GM23248 (cell line): ENCODE measurements around the gene TARP.
"Not testable (repeated sequence)": the region's sequence is repeated elsewhere in the genome, so short reads cannot be mapped to it uniquely, and the experiment has no call there.

ENCODE experiments used
- DNase-seq: peaks from one replicate; pipeline ENCODE4 v3.0.0-alpha.2; 2015
- H2AFZ ChIP-seq: fragments of 200-600 bp; sonication (generic); 2 replicates; pipeline ENCODE4 v1.6.1; 2016; ENCODE audit warnings: antibody characterized with exemption
- H3F3A ChIP-seq: fragments of 200-600 bp; sonication (generic); 2 replicates; pipeline ENCODE4 v1.6.1; 2016; ENCODE audit warnings: mild to moderate bottlenecking, antibody characterized with exemption, mixed run types; ENCODE audit not compliant: insufficient read depth
- H3K27ac ChIP-seq: fragments of 200-600 bp; sonication (generic); 2 replicates; pipeline ENCODE4 v1.5.1; 2016; ENCODE audit warnings: mild to moderate bottlenecking
- H3K27me3 ChIP-seq: fragments of 200-600 bp; sonication (generic); replicated peaks from 2 replicates; pipeline ENCODE4 v1.6.1; 2016; ENCODE audit warnings: mild to moderate bottlenecking; ENCODE audit not compliant: insufficient read depth
- H3K36me3 ChIP-seq: fragments of 200-600 bp; sonication (generic); 2 replicates; pipeline ENCODE4 v1.6.1; 2016; ENCODE audit warnings: low read depth, mild to moderate bottlenecking
- H3K4me1 ChIP-seq: fragments of 200-600 bp; sonication (generic); 2 replicates; pipeline ENCODE4 v1.6.1; 2016; ENCODE audit warnings: mild to moderate bottlenecking; ENCODE audit not compliant: insufficient read depth
- H3K4me2 ChIP-seq: fragments of 200-600 bp; sonication (generic); one replicate; pipeline ENCODE4 v1.6.1; 2016; ENCODE audit warnings: mild to moderate bottlenecking; ENCODE audit not compliant: unreplicated experiment
- H3K4me3 ChIP-seq: fragments of 200-600 bp; sonication (generic); 2 replicates; pipeline ENCODE4 v1.5.1; 2016; ENCODE audit warnings: mild to moderate bottlenecking
- H3K79me2 ChIP-seq: fragments of 200-600 bp; sonication (generic); 2 replicates; pipeline ENCODE4 v1.6.1; 2016; ENCODE audit warnings: mild to moderate bottlenecking; ENCODE audit not compliant: insufficient read depth
- H3K9ac ChIP-seq: fragments of 200-600 bp; sonication (generic); 2 replicates; pipeline ENCODE4 v1.6.1; 2016; ENCODE audit warnings: mild to moderate bottlenecking
- H3K9me2 ChIP-seq: fragments of 200-600 bp; sonication (generic); 2 replicates; pipeline ENCODE4 v1.6.1; 2016; ENCODE audit warnings: mixed run types, mild to moderate bottlenecking, moderate library complexity; ENCODE audit not compliant: insufficient read depth
- H3K9me3 ChIP-seq: fragments of 200-600 bp; sonication (generic); one replicate; pipeline ENCODE4 v1.6.1; 2017; ENCODE audit warnings: low read depth
- H4K20me1 ChIP-seq: fragments of 200-600 bp; sonication (generic); 2 replicates; pipeline ENCODE4 v1.6.0; 2016; ENCODE audit not compliant: insufficient read depth
- EZH2 ChIP-seq: fragments of 200-600 bp; sonication (generic); IDR thresholded peaks from 2 replicates; pipeline ENCODE4 v1.6.1; 2018; ENCODE audit warnings: antibody characterized with exemption, mild to moderate bottlenecking; ENCODE audit not compliant: insufficient read depth, poor library complexity, severe bottlenecking
- EZH2phosphoT487 ChIP-seq: fragments of 200-600 bp; sonication (generic); IDR thresholded peaks from 2 replicates; pipeline ENCODE4 v1.6.1; 2018; ENCODE audit warnings: antibody characterized with exemption, moderate library complexity, mild to moderate bottlenecking, low read depth; ENCODE audit not compliant: insufficient read depth
- WGBS, 2 experiments: methylation state at CpG; one replicate each; pipeline ENCODE4 v1.1.6; 2015 to 2017; ENCODE audit warnings: low lambda C conversion rate in 2 of 2, low coverage in 1 of 2; ENCODE audit errors: missing lambda C conversion rate in 2 of 2; 5-methylcytosine and 5-hydroxymethylcytosine counted together
- in situ Hi-C: fragments of 300-500 bp; cut with MboI; formaldehyde crosslinking; loops from 2 replicates; pipeline ENCODE4 v1.15.0; 2020

The TARP gene

GRCh38 chr7:38262545-38262944, 10.9 kb downstream of the TARP start:
- Histone ChIP-seq H3K4me3 (no peak overlapping the region), H3K9me3 (no peaks in the 10 kb centered on the region), H3F3A (no peaks in the 10 kb centered on the region), H3K4me2 (no peak overlapping the region), H3K79me2 (no peaks in the 10 kb centered on the region), H4K20me1 (no peaks in the 10 kb centered on the region), H3K27ac (no peak overlapping the region), H3K9me2 (no peaks in the 10 kb centered on the region), H2AFZ (no peak overlapping the region), H3K9ac (no peak overlapping the region), H3K27me3 (peaks cover 18% of the 10 kb centered on the region), H3K36me3 (no peaks in the 10 kb centered on the region), H3K4me1 (no peaks in the 10 kb centered on the region)
- TF ChIP-seq EZH2phosphoT487 (no peak), EZH2 (no peak)
- DNase-seq = no peak
- in situ Hi-C loops = no loop called here
- 51 to 61% methylated on average over 5 of the region's 5 CpGs for WGBS, 2 experiments

GRCh38 chr7:38262026-38262425, 11.4 kb downstream of the TARP start:
- H3K4me1 ChIP-seq, H3K36me3 ChIP-seq: not testable (repeated sequence)
- WGBS, 2 experiments = 29 to 31% methylated on average over 2 of the region's 2 CpGs

GRCh38 chr7:38261601-38262000, 11.8 kb downstream of the TARP start:
- DNase-seq, in situ Hi-C loops, H3F3A ChIP-seq, H3K9ac ChIP-seq, H3K9me2 ChIP-seq, H3K9me3 ChIP-seq, H3K79me2 ChIP-seq, H3K4me1 ChIP-seq, H3K4me3 ChIP-seq, H3K4me2 ChIP-seq, H4K20me1 ChIP-seq, H2AFZ ChIP-seq, H3K27ac ChIP-seq, H3K36me3 ChIP-seq: not testable (repeated sequence)
- WGBS, 2 experiments = 66 to 70% methylated on average over 12 of the region's 12 CpGs
- H3K27me3 ChIP-seq = peaks cover 18% of the 10 kb centered on the region

More at GRCh38 chr7:38262026-38262425, 11.4 kb downstream of the TARP start:
- H3F3A ChIP-seq, in situ Hi-C loops, H3K4me3 ChIP-seq, H2AFZ ChIP-seq, H3K27ac ChIP-seq, H3K79me2 ChIP-seq, H3K4me2 ChIP-seq, H3K9ac ChIP-seq, H4K20me1 ChIP-seq, DNase-seq, H3K9me3 ChIP-seq, H3K9me2 ChIP-seq: not testable (repeated sequence)
- peaks cover 18% of the 10 kb centered on the region for H3K27me3 ChIP-seq

GRCh38 chr7:38259157-38259556, 14.3 kb downstream of the TARP start:
- DNase-seq, H3K4me2 ChIP-seq, H3F3A ChIP-seq, H3K4me3 ChIP-seq, H3K4me1 ChIP-seq, H3K79me2 ChIP-seq, H4K20me1 ChIP-seq, H3K36me3 ChIP-seq, H3K27ac ChIP-seq, H3K9me3 ChIP-seq, in situ Hi-C loops, H3K9ac ChIP-seq, H3K9me2 ChIP-seq, H2AFZ ChIP-seq: not testable (repeated sequence)
- 53 to 57% methylated on average over 8 of the region's 8 CpGs for WGBS, 2 experiments
- peaks cover 18% of the 10 kb centered on the region for H3K27me3 ChIP-seq

- DNase-seq = no peak
- no peaks in the 10 kb centered on the region for H4K20me1 ChIP-seq
- no peak overlapping the region for H3K27ac ChIP-seq
- H3K9ac ChIP-seq = no peak overlapping the region
- H3K27me3 ChIP-seq = 0 out of 2 replicates have a peak, but pooled peaks cover 7% of the 10 kb centered on the region
- no peaks in the 10 kb centered on the region for H3K9me3 ChIP-seq
- H3K79me2 ChIP-seq = no peaks in the 10 kb centered on the region
- no peak overlapping the region for H3K4me2 ChIP-seq
- H3K4me3 ChIP-seq = no peak overlapping the region
- 28 to 36% methylated on average over 2 of the region's 2 CpGs for WGBS, 2 experiments
- H3K36me3 ChIP-seq = no peaks in the 10 kb centered on the region
- H2AFZ ChIP-seq = no peak overlapping the region
- no peaks in the 10 kb centered on the region for H3K4me1 ChIP-seq
- H3F3A ChIP-seq = no peaks in the 10 kb centered on the region
- TF ChIP-seq EZH2 (no peak), EZH2phosphoT487 (no peak)
- in situ Hi-C loops = no loop called here
- no peaks in the 10 kb centered on the region for H3K9me2 ChIP-seq
Observed at GRCh38 chr7:38257350-38257677, 16.1 kb downstream of the TARP start.

GRCh38 chr7:38249849-38250248, 23.6 kb downstream of the TARP start:
- DNase-seq, H3K27ac ChIP-seq, H3K36me3 ChIP-seq, in situ Hi-C loops, H4K20me1 ChIP-seq, H2AFZ ChIP-seq, H3K9me2 ChIP-seq, H3K4me2 ChIP-seq, H3F3A ChIP-seq, H3K9me3 ChIP-seq, H3K27me3 ChIP-seq, H3K9ac ChIP-seq, H3K79me2 ChIP-seq, H3K4me3 ChIP-seq, H3K4me1 ChIP-seq: not testable (repeated sequence)
- 29 to 37% methylated on average over 3 of the region's 3 CpGs for WGBS, 2 experiments
